Hippocampal formation (tissue), 2 donors: Measurements from ENCODE around the gene SV2B.
"Not testable (repeated sequence)": the region's sequence is repeated elsewhere in the genome, so short reads cannot be mapped to it uniquely, and the experiment has no call there.

Experiments used
- DNase-seq, 2 donors: peaks; one replicate each; lab custom pipeline; 2025; lab: John Stamatoyannopoulos, UW

SV2B gene

DNA sequence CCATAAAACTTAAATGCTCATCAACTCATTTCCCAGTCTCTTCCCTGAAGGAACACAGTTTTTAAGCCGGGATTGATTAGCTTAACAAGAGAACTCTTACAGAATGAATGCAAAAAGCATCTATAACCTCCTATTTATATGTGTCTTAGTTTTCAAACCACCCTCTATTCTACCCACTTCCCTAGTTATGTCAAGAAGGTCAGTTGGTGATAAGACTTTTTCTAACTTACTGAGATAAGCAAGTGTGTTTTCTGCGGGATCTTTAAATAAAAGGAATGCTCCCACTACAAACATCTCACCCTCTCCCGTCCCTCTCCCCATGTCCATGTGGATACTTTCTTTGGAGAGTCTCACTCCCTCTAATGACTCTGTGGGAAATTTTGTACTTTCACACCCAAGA is 218.5 kb downstream of the SV2B start:
- no peak for DNase-seq

DNA sequence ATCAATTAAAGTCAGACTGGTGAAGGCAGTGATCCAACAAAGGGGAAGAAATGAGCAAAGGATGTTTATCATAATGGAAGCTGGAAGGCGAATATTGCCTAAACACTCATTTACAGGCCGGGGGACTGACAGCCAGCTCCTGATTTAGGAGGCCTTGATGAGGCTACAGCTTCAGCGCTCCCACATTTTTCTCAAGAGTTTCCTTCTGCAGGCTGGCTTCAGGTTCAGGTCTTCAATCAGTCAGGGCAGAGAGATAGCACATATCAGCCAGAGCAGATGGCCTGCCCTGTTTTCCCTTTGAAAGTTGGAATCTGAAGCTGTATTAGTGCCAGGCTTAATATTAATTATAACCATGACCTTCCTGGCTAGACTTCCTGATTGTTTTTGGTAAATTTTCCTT is 218.9 kb downstream of the SV2B start:
- no peak for DNase-seq

DNA sequence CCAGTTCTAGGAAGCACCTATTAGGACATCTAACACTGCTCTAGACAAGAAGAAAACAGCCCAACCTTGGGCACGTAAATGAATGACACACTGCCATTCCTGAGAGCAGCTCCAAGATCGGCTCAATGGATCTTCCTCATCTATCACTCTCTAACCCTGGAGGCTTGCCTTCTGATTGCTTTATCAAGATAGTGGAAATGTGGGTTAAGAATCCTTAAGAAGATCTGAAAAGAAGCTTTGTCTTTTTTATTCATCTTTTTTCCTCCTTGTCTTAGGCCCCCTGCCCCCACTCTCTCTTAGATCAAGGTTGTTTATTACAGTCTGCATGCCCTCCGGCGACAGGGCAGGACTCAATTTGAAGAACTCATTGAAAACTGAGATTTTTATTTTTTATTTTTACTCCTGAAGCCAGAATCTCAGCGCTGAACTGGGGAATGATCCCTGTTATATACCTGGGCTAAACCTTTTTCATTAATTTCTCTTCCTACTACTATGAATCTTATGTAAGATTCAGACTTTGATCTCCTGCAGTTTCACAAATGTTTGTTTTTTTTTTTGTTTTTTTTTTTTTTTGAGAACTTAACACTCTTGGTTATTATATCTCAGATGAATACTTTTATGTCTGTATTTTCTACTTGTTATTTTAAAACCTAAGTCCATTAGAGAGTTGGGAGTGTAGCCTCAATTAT is 219.5 kb downstream of the SV2B start:
- DNase-seq, result no peak

DNA sequence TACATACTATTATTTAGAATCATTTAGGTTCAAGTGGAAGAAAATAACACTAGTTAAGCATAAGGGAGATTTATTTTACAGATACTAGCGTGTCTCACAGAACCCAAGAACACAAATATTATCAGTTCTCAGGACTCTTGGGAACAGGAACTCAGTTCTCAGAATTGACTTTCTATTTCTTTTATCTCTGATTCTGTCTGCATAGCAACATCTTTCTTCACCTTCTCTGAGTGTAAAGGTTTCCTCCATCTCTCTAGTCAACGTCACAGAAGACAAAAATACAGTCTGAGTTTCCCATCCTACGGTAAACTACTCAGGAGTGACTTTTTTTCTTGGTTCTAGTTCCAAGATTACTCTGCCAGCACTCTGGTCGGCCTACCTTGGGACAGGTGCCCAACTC is 220.0 kb downstream of the SV2B start:
- DNase-seq, result no peak

DNA sequence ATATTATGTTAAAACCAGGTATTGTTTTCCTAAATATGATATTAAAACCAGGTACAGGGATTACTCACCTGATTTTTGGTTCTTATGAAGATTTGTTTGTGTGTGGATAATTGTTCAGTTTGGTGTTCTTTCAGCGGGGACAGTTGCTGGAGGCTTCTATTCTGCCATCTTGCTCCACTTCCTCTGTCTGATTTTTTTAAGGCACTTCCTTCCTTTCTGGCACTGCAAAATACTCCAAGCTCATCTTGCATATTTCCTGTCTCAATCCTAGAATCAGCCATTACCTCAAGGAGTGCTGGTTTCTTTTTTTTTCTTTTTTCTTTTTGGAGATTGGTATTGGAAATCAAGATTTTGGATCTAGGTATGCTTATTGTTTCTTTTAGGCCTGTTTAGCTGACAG is 229.9 kb downstream of the SV2B start:
- no peak for DNase-seq

DNA sequence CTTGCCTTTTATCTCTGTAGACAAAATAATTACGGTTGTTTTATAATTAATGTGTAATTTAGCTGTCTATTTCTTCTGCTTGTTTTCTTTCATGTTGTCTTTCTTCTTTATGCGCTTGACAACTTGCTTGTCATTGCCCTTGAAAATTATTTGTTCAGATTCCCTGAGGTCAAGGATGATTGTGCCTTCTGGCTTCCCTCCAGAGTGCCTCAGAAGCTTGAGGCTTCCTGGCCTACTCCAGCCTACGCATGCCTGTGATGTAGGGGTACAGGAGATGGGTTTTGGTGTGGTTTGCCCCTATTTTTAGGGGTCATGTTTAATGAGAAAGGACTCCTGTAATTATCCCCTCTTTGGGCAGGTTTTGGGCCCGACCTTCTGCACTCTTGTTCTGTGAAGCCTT is 231.5 kb downstream of the SV2B start:
- no peak for DNase-seq

DNA sequence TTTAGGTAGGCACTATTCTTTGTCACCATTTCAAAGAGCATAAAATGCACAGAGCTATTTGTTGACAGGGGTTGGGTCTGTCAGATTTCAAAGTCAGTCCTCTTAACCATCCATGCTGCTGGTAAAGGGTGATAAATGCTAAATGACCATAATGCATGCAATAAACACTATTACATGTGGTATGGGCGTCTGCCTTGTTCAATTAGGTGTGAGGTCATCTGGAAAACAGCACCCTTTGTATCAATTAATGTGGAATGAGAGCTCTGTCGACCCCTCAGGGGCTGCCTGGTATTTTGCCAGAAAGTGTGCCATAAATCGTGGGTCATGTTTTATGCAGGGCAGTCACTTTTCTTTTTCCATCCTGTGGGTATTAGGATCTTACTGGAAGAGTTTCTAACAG is 235.6 kb downstream of the SV2B start:
- DNase-seq, result no peak

DNA sequence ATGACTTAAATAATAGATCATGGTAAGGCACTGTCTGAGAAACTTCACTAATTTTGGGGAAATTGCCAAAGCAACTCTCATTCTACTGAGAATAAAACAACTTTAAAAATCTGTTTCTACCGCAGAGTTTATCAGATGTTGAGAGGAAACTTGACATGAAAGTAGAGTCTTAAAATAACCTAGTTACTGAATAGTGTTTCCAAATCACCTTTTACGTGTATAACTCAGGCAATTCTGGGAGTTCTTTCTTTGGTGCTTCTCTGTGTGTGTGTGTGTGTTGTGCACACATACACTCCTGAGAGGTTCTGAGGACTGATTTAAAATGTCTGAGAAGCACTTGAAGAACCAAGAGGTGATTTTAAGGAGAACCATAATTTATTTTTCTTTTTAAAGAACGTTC is 236.6 kb downstream of the SV2B start:
- no peak for DNase-seq

DNA sequence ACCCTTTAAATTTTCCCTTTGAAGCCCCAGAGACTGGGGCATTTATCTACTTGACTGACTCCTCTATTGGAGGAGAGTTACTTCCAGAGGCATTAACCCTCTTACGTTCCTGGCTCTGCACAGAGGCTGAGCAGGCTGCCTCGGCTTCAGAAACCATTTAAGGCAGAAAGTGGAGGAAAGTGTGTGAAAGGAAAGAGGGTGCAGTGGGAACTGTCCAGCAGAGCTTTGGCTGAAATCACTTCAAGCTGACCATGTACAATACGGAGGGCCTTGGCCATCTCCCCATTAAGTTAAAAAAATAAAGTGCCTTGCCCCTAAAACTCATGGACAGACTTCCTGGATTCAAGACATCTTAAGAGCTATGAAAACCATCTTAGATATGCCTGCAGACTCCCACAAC is 238.7 kb downstream of the SV2B start:
- DNase-seq, result no peak

DNA sequence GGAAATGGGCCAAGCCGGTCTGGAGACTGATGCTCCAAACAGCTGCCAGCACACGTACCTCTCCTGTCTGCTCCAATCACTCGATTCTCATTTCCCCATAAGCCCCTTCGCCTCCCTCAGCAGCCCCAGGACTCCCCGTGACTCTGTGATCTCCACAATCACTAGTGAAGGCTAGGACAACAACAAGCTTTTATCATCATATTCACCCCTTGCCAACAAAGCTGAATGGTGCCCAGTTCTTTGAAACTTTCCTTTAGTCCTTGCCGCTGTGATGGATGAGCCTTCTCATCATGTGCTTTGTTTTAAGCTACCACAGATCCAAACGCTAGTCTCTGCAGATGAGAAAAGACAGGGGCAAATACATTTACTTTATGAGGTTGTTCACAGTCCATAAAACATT is 242.0 kb downstream of the SV2B start:
- DNase-seq, result no peak

DNA sequence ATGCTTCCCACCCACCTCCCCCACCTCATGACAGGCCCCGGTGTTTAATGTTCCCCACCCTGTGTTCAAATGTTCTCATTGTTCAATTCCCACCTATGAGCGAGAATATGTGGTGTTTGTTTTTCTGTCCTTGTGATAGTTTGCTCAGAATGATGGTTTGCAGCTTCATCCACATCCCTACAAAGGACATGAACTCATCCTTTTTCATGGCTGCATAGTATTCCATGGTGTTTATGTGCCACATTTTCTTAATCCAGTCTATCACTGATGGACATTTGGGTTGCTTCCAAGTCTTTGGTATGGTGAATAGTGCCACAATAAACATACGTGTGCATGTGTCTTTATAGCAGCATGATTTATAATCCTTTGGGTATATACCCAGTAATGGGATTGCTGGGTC is 244.9 kb downstream of the SV2B start:
- DNase-seq, result not testable (repeated sequence)

DNA sequence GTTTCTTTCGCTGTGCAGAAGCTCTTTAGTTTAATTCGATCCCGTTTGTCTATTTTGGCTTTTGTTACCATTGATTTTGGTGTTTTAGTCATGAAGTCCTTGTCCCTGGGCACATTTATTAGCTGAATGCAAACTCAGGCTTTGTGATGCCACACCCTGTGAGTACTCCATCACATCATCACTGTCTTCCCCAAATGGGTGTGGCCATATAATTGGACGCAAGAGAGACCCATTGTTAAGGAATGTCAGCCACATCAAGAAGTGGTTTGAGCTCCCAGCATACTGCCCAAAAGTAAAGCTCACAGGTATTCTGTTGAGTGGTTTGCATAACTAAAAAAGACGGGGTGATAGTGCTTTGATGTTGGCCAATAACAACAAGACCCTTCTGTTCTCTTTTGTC is 245.7 kb downstream of the SV2B start:
- DNase-seq, result no peak

DNA sequence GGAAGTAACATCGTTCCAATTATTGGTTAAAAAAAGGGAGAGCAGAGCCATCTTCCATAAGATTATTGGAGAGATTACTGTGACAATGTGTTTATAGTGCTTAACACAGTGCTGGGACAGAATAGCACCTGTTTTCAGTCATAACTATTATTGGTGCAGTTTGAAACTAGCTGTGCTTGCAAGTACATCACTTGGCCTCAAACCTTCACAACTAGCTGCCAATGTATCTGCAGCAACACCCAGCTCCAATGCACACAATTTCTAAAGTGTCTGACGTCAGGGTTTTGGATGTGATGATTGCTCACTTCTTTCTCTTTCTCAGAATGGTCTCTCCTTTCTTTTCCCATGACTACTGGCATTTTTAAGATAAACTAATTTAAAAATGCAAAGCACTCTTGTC is 246.2 kb downstream of the SV2B start:
- no peak for DNase-seq

DNA sequence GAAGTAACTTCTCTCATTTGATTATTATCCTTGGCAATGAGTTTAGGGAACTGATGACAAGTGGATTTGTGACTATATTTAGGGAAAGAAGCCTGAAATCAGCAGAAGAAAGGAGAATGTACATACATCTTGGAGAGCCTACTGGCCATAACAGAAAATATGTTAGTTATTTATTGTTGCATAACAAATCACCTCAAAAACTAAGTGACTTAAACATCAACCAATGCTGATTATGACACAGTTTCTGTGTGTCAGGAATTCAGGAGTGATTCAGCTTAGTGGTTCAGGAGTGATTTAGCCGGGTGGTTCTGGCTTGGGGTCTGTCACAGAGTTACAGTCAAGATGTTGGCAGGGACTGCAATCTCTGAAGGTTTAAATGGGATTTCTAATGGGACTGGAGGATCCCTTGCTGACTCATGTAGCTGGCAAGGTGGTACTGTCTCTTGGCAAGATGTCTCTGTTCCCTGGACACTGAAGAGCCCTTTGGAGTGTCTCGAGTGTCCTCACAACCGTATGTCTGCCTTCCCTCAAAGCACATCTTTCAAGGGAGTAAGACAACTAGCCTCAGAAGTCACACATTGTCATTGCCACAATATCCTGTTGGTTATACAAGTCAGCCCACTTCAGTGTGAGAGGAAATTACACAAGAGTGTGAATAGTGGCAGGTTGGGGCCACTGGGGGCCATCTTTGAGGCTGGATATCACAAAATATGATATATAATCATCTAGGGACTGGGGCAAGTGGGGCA is 248.9 kb downstream of the SV2B start:
- DNase-seq, result no peak
